Chondrocyte (in vitro differentiated cells): ENCODE results near the gene THEM4. TPM values are rescaled to one million over a fixed set of nuclear protein-coding genes. Genes with fewer than 3 reads are reported as not detected.

Source experiments
- DNase-seq: peaks from one replicate; pipeline ENCODE4 v3.0.0; 2021; ENCODE audit warnings: mixed read lengths, low spot score
- H3K27ac Mint-ChIP-seq: one replicate; pipeline ENCODE4 v1.8.0; 2021; ENCODE audit warnings: mild to moderate bottlenecking, moderate library complexity, mixed read lengths; ENCODE audit not compliant: unreplicated experiment
- H3K27me3 Mint-ChIP-seq: 2 replicates; pipeline ENCODE4 v1.8.0; 2021; ENCODE audit warnings: low read depth, mixed read lengths
- H3K36me3 Mint-ChIP-seq: 2 replicates; pipeline ENCODE4 v1.8.0; 2021; ENCODE audit warnings: low read depth, mixed read lengths
- H3K4me1 Mint-ChIP-seq: 2 replicates; pipeline ENCODE4 v1.8.0; 2021; ENCODE audit warnings: low read depth, mild to moderate bottlenecking, mixed read lengths
- H3K4me3 Mint-ChIP-seq: one replicate; pipeline ENCODE4 v1.8.0; 2021; ENCODE audit warnings: mild to moderate bottlenecking, moderate library complexity, mixed read lengths; ENCODE audit not compliant: unreplicated experiment
- H3K9me3 Mint-ChIP-seq: 2 replicates; pipeline ENCODE4 v1.8.0; 2021; ENCODE audit warnings: low read depth, mixed read lengths
- CTCF ChIP-seq: fragments of 200-600 bp; sonication (generic); IDR thresholded peaks from 2 replicates; pipeline ENCODE4 v1.5.0; 2021; ENCODE audit warnings: antibody characterized with exemption, mild to moderate bottlenecking, moderate library complexity
- total RNA-seq: library from RNA; stranded (reverse); gene quantifications from 3 replicates; pipeline ENCODE4 v1.2.1, GENCODE V29; 2021

The THEM4 gene
- total RNA-seq, 1 donor from 2014 or later = 6.9 TPM

- Mint-ChIP-seq H3K27ac (no peak overlapping the region), H3K4me3 (no peak overlapping the region), H3K9me3 (no peaks in the 10 kb centered on the region)
Observed at GRCh38 chr1:151854658-151855057, 54.7 kb downstream of the THEM4 start.

GRCh38 chr1:151853411-151853943 is 55.8 kb downstream of the THEM4 start, which contains the start of gene THEM5:
Gene THEM5, minus strand, starts transcription at chr1:151853712. Its CDS starts 147 bp downstream, at chr1:151853565.
- H3K4me3 Mint-ChIP-seq = no peak within 1 kb of the TSS
- no peaks in the 10 kb centered on the region for H3K36me3 Mint-ChIP-seq
- H3K27me3 Mint-ChIP-seq = peaks cover 16% of the 10 kb centered on the region
- no peaks in the 10 kb centered on the region for H3K9me3 Mint-ChIP-seq
- no peak for TF ChIP-seq CTCF
- H3K27ac Mint-ChIP-seq = no peak within 1 kb of the TSS
- no peak for DNase-seq
- peaks cover 11% of the 10 kb centered on the region for H3K4me1 Mint-ChIP-seq

More at GRCh38 chr1:151854658-151855057, 54.7 kb downstream of the THEM4 start:
- Mint-ChIP-seq H3K27me3 (peaks cover 14% of the 10 kb centered on the region), H3K4me1 (peaks cover 14% of the 10 kb centered on the region), H3K36me3 (no peaks in the 10 kb centered on the region)
- TF ChIP-seq CTCF = no peak
- no peak for DNase-seq

GRCh38 chr1:151852733-151853132 is 56.6 kb downstream of the THEM4 start:
- no peak overlapping the region for H3K27ac Mint-ChIP-seq

GRCh38 chr1:151851886-151852285 is 57.4 kb downstream of the THEM4 start:
- Mint-ChIP-seq H3K27me3 (peaks cover 16% of the 10 kb centered on the region), H3K9me3 (no peaks in the 10 kb centered on the region), H3K4me1 (peaks cover 11% of the 10 kb centered on the region), H3K36me3 (no peaks in the 10 kb centered on the region), H3K4me3 (no peak overlapping the region), H3K27ac (no peak overlapping the region)
- no peak for TF ChIP-seq CTCF
- no peak for DNase-seq

More at GRCh38 chr1:151852733-151853132, 56.6 kb downstream of the THEM4 start:
- DNase-seq = no peak
- Mint-ChIP-seq H3K27me3 (peaks cover 16% of the 10 kb centered on the region), H3K4me3 (no peak overlapping the region), H3K4me1 (peaks cover 11% of the 10 kb centered on the region), H3K36me3 (no peaks in the 10 kb centered on the region), H3K9me3 (no peaks in the 10 kb centered on the region)
- TF ChIP-seq CTCF = no peak

- no peak overlapping the region for H3K4me3 Mint-ChIP-seq
Observed at GRCh38 chr1:151849871-151850270, 59.4 kb downstream of the THEM4 start.

More at GRCh38 chr1:151849871-151850270, 59.4 kb downstream of the THEM4 start:
- Mint-ChIP-seq H3K4me1 (peaks cover 7% of the 10 kb centered on the region), H3K36me3 (no peaks in the 10 kb centered on the region), H3K27ac (no peak overlapping the region), H3K27me3 (peaks cover 16% of the 10 kb centered on the region), H3K9me3 (no peaks in the 10 kb centered on the region)
- no peak for DNase-seq
- no peak for TF ChIP-seq CTCF
